Measurements from ENCODE around the gene ADPRS. TPM values are rescaled to one million over a fixed set of nuclear protein-coding genes. Genes with fewer than 3 reads are reported as not detected.

Gene ADPRS
- total RNA-seq, 4 donors from 2014 or later: 9.2 to 23.7 (median 17.2) TPM

DNA sequence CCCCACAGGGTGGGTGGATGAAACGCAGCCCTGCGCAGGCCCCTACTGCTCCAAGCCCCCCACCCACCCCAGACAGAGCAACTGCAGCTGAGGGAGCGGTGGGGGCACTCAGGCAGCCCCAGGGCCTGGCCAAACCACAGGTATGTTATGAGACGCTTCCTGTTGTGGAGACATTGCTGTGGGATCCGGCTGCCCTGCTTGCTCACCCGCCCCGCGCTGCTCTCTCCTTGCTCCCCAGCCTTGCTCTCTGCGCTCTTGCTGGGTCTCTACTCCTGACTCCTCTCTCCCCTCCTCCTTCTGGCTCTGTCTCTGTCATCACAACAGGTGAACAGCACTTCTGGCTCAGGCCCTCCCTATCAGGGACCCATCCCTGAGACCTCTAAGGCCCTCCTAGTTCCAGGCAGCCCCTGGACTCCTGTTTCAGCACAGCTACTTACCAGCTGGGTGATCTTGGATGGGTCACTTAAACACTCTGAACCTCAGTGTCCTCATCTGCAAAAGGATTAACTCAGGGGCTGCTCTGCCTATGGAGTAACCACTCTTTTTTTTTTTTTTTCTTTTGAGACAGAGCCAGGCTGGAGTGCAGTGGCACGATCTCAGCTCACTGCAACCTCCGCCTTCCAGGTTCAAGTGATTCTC, 20.5 kb downstream of the ADPRS start:
- no peaks in the 10 kb centered on the region for H3K36me3 ChIP-seq
- no peaks in the 10 kb centered on the region for H3K27me3 ChIP-seq
- no peaks in the 10 kb centered on the region for H3K9me3 ChIP-seq
- no peak overlapping the region for H3K4me3 ChIP-seq
- H3K4me1 ChIP-seq: no peaks in the 10 kb centered on the region
- TF ChIP-seq, protein P1, sequence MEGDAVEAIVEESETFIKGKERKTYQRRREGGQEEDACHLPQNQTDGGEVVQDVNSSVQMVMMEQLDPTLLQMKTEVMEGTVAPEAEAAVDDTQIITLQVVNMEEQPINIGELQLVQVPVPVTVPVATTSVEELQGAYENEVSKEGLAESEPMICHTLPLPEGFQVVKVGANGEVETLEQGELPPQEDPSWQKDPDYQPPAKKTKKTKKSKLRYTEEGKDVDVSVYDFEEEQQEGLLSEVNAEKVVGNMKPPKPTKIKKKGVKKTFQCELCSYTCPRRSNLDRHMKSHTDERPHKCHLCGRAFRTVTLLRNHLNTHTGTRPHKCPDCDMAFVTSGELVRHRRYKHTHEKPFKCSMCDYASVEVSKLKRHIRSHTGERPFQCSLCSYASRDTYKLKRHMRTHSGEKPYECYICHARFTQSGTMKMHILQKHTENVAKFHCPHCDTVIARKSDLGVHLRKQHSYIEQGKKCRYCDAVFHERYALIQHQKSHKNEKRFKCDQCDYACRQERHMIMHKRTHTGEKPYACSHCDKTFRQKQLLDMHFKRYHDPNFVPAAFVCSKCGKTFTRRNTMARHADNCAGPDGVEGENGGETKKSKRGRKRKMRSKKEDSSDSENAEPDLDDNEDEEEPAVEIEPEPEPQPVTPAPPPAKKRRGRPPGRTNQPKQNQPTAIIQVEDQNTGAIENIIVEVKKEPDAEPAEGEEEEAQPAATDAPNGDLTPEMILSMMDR (IDR thresholded peaks at IDR 0.05): no peak
- TF ChIP-seq POLR2A (IDR thresholded peaks at IDR 0.05): no peak
- no peak overlapping the region for H3K27ac ChIP-seq
- no peak for DNase-seq
- intact Hi-C loops (cut with DNase I; ENCODE audit: low total_unique reads): no loop called here

- no peak for TF ChIP-seq POLR2A (IDR thresholded peaks at IDR 0.05)
- TF ChIP-seq, protein P1 (IDR thresholded peaks at IDR 0.05): no peak
- Histone ChIP-seq H3K4me1 (no peaks in the 10 kb centered on the region), H3K27ac (no peak overlapping the region)
Measured at GRCh38 chr1:36111151-36111550, 22.5 kb downstream of the ADPRS start.

GRCh38 chr1:36112823-36113222, 24.1 kb downstream of the ADPRS start:
- H3K4me3 ChIP-seq: no peak overlapping the region
- no peaks in the 10 kb centered on the region for H3K9me3 ChIP-seq
- TF ChIP-seq, protein P1 (IDR thresholded peaks at IDR 0.05): no peak
- no peak for TF ChIP-seq POLR2A (IDR thresholded peaks at IDR 0.05)
- no peaks in the 10 kb centered on the region for H3K36me3 ChIP-seq
- intact Hi-C loops (cut with DNase I; ENCODE audit: low total_unique reads): no loop called here
- DNase-seq: no peak
- H3K27me3 ChIP-seq: no peaks in the 10 kb centered on the region
- no peak overlapping the region for H3K27ac ChIP-seq
- no peaks in the 10 kb centered on the region for H3K4me1 ChIP-seq

More at GRCh38 chr1:36111151-36111550, 22.5 kb downstream of the ADPRS start:
- DNase-seq: no peak
- Histone ChIP-seq H3K36me3 (no peaks in the 10 kb centered on the region), H3K9me3 (no peaks in the 10 kb centered on the region), H3K27me3 (no peaks in the 10 kb centered on the region), H3K4me3 (no peak overlapping the region)
- intact Hi-C loops (cut with DNase I; ENCODE audit: low total_unique reads): no loop called here

DNA sequence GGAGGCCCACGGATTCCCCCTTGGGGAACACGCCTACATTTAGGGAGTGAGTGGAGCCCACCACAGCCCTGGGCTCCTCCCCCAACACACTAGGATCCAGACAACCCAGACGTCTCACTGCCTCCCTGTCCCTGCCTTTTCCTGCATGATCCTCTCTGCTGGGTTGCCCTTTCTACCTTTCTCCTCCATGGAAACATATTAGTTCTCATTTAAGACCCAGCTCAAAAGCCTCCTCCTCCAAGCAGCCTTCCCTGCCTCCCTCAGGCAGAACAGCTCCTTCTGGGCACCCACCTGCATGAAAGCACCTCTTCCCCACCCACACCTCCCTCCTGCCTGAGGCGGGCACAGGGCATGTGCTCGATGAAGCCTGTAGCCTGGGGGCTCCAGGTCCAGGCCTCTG, 25.7 kb downstream of the ADPRS start:
- H3K4me3 ChIP-seq: no peak overlapping the region
- no peaks in the 10 kb centered on the region for H3K36me3 ChIP-seq
- no peak overlapping the region for H3K27ac ChIP-seq
- H3K27me3 ChIP-seq: no peaks in the 10 kb centered on the region
- no peaks in the 10 kb centered on the region for H3K4me1 ChIP-seq
- DNase-seq: no peak
- H3K9me3 ChIP-seq: no peaks in the 10 kb centered on the region
- intact Hi-C loops (cut with DNase I; ENCODE audit: low total_unique reads): no loop called here
- TF ChIP-seq, protein P1 (IDR thresholded peaks at IDR 0.05): no peak
- TF ChIP-seq POLR2A (IDR thresholded peaks at IDR 0.05): no peak

- Histone ChIP-seq H3K4me1 (no peaks in the 10 kb centered on the region), H3K36me3 (no peaks in the 10 kb centered on the region), H3K9me3 (no peaks in the 10 kb centered on the region), H3K27ac (peak overlapping the region in 1 of 2 donors; percentile 14), H3K27me3 (no peaks in the 10 kb centered on the region), H3K4me3 (no peak overlapping the region)
- TF ChIP-seq, protein P1 (IDR thresholded peaks at IDR 0.05): no peak
- TF ChIP-seq POLR2A (IDR thresholded peaks at IDR 0.05): no peak
- intact Hi-C loops (cut with DNase I; ENCODE audit: low total_unique reads): no loop called here
- DNase-seq: no peak
Measured at GRCh38 chr1:36115200-36115669, 26.5 kb downstream of the ADPRS start.
